Measurements from ENCODE around the gene TMEM255A.

- TF ChIP-seq CTCF (IDR thresholded peaks at IDR 0.05): no peak
- TF ChIP-seq POLR2A (IDR thresholded peaks at IDR 0.05): no peak
These were observed 2.0 kb downstream of the TMEM255A start for GRCh38 chrX:120308959-120309872.
